Esophagus squamous epithelium (tissue), 5 donors: ENCODE results near the gene STAC. TPM values are rescaled to one million over a fixed set of nuclear protein-coding genes. Genes with fewer than 3 reads are reported as not detected.
"Not testable (repeated sequence)": the region's sequence is repeated elsewhere in the genome, so short reads cannot be mapped to it uniquely, and the experiment has no call there.

Experiments used
- DNase-seq: peaks from one replicate; lab custom pipeline; 2025; lab: John Stamatoyannopoulos, UW
- H3K27ac ChIP-seq, 4 donors: fragments of 200-600 bp; sonication (generic); one replicate each; pipeline ENCODE4 v1.5.1; 2016 to 2019; ENCODE audit warnings: mild to moderate bottlenecking in 1 of 4
- H3K27me3 ChIP-seq, 4 donors: fragments of 200-600 bp; sonication (generic); 1 replicate in 3 of 4; 2 replicates in 1 of 4; pipeline versions ENCODE4 v1.5.1 to v1.6.0; 2017 to 2021; ENCODE audit warnings: antibody characterized with exemption in 1 of 4
- H3K36me3 ChIP-seq, 3 donors: fragments of 200-600 bp; sonication (generic); one replicate each; pipeline ENCODE4 v1.5.1; 2016 to 2019
- H3K4me1 ChIP-seq, 3 donors: fragments of 200-600 bp; sonication (generic); one replicate each; pipeline ENCODE4 v1.5.1; 2017 to 2019
- H3K4me3 ChIP-seq, 4 donors: fragments of 200-600 bp; sonication (generic); 1 replicate in 3 of 4; 2 replicates in 1 of 4; pipeline ENCODE4 v1.5.1; 2016 to 2019; ENCODE audit warnings: mild to moderate bottlenecking in 2 of 4, moderate library complexity in 1 of 4
- H3K9me3 ChIP-seq, 3 donors: fragments of 200-600 bp; sonication (generic); one replicate each; pipeline ENCODE4 v1.5.1; 2016 to 2019
- CTCF ChIP-seq, 6 experiments: fragments of 450-650 bp in 4 of 6; fragments of 200-600 bp in 2 of 6; sonication (generic) in 2 of 6; IDR thresholded peaks; one replicate each; pipeline ENCODE4 v1.5.1; 2016 to 2019; ENCODE audit warnings: antibody characterized with exemption in 6 of 6, mild to moderate bottlenecking in 4 of 6, moderate library complexity in 4 of 6
- POLR2A ChIP-seq, 4 donors: fragments of 450-650 bp; IDR thresholded peaks; one replicate each; pipeline ENCODE4 v1.6.1; 2017; ENCODE audit warnings: antibody characterized with exemption in 4 of 4, mild to moderate bottlenecking in 4 of 4, moderate library complexity in 3 of 4
- WGBS, 2 donors: methylation state at CpG; one replicate each; pipeline ENCODE4 v1.1.5; 2018; 5-methylcytosine and 5-hydroxymethylcytosine counted together
- intact Hi-C: fragments of 100-400 bp; cut with DNase I; formaldehyde crosslinking; loops from one replicate; pipeline ENCODE4 v1.15.0; 2022
- total RNA-seq, 4 donors: library from RNA; depleted of rRNA; stranded (reverse); fragments of >200 nt; gene quantifications; one replicate each; pipeline ENCODE4 v1.1.0, GENCODE V29; 2016
- donor health status: DM: yes; HTN: yes; CAD: no.

Gene STAC
- total RNA-seq, 4 donors from 2014 or later, result 0.15 to 0.79 (median 0.46) TPM

- no peak for TF ChIP-seq CTCF (IDR thresholded peaks at IDR 0.05)
- no peak for TF ChIP-seq POLR2A (IDR thresholded peaks at IDR 0.05)
- Histone ChIP-seq H3K27me3 (no peaks in the 10 kb centered on the region), H3K4me1 (peaks cover 0 to 3% (median 0%) of the 10 kb centered on the region in 3 donors), H3K36me3 (no peaks in the 10 kb centered on the region), H3K4me3 (no peak overlapping the region), H3K27ac (peak overlapping the region in 1 of 4 donors; percentile 70), H3K9me3 (no peaks in the 10 kb centered on the region)
- WGBS, 2 donors, result 51 to 59% methylated on average over 2 to 3 of the region's 3 CpGs
- DNase-seq, result no peak
- intact Hi-C loops, result no loop called here
Measured at GRCh38 chr3:36494461-36495109, 114.3 kb downstream of the STAC start.

- 40 to 58% methylated on average over 2 of the region's 2 CpGs for WGBS, 2 donors
- Histone ChIP-seq H3K36me3 (no peaks in the 10 kb centered on the region), H3K4me3 (no peak overlapping the region), H3K4me1 (peaks cover 0 to 3% (median 0%) of the 10 kb centered on the region in 3 donors), H3K27ac (no peak overlapping the region), H3K27me3 (no peaks in the 10 kb centered on the region), H3K9me3 (no peaks in the 10 kb centered on the region)
- intact Hi-C loops, result no loop called here
- TF ChIP-seq CTCF (IDR thresholded peaks at IDR 0.05) (no peak), POLR2A (IDR thresholded peaks at IDR 0.05) (no peak)
- no peak for DNase-seq
Measured at GRCh38 chr3:36496684-36497633, 116.7 kb downstream of the STAC start.

GRCh38 chr3:36500053-36500452 lies 119.7 kb downstream of the STAC start:
- H3K9me3 ChIP-seq, H3K4me3 ChIP-seq, H3K36me3 ChIP-seq, H3K4me1 ChIP-seq, DNase-seq, H3K27me3 ChIP-seq, H3K27ac ChIP-seq, intact Hi-C loops: not testable (repeated sequence)
- 87 to 96% methylated on average over 2 of the region's 2 CpGs for WGBS, 2 donors

- no peaks in the 10 kb centered on the region for H3K36me3 ChIP-seq
- H3K27me3 ChIP-seq, result no peaks in the 10 kb centered on the region
- H3K4me1 ChIP-seq, result no peaks in the 10 kb centered on the region
- no peak overlapping the region for H3K27ac ChIP-seq
- DNase-seq, result no peak
- intact Hi-C loops, result no loop called here
- no peaks in the 10 kb centered on the region for H3K9me3 ChIP-seq
- no peak overlapping the region for H3K4me3 ChIP-seq
- no peak for TF ChIP-seq POLR2A (IDR thresholded peaks at IDR 0.05)
- TF ChIP-seq CTCF (IDR thresholded peaks at IDR 0.05), result no peak
- whole genome bisulfite sequencing, 2 donors, result 68 to 83% methylated on average over 1 of the region's 1 CpG
Measured at GRCh38 chr3:36501616-36502015, 121.3 kb downstream of the STAC start.

GRCh38 chr3:36505393-36505792 lies 125.1 kb downstream of the STAC start:
- H3K27me3 ChIP-seq, result no peaks in the 10 kb centered on the region
- H3K4me1 ChIP-seq, result no peaks in the 10 kb centered on the region
- no peaks in the 10 kb centered on the region for H3K36me3 ChIP-seq
- DNase-seq, result no peak
- intact Hi-C loops, result no loop called here
- H3K9me3 ChIP-seq, result no peaks in the 10 kb centered on the region
- WGBS, 2 donors, result 75 to 76% methylated on average over 2 of the region's 2 CpGs
- H3K27ac ChIP-seq, result no peak overlapping the region
- no peak overlapping the region for H3K4me3 ChIP-seq
- no peak for TF ChIP-seq CTCF (IDR thresholded peaks at IDR 0.05)
- no peak for TF ChIP-seq POLR2A (IDR thresholded peaks at IDR 0.05)
